ENCODE results near the gene LEUTX.

LEUTX gene

GRCh38 chr19:39737351-39737750 is 41.3 kb upstream of the LEUTX start:
- DNase-seq: no peak
- Histone ChIP-seq H3K36me3 (no peaks in the 10 kb centered on the region), H3K27me3 (no peaks in the 10 kb centered on the region), H3K4me3 (no peak overlapping the region), H3K4me1 (no peaks in the 10 kb centered on the region), H3K27ac (no peak overlapping the region), H3K9me3 (no peaks in the 10 kb centered on the region)
- TF ChIP-seq CTCF (IDR thresholded peaks at IDR 0.05): no peak
- intact Hi-C loops (cut with DNase I; ENCODE audit: low total_unique reads): no loop called here

- no peaks in the 10 kb centered on the region for H3K36me3 ChIP-seq
- no peaks in the 10 kb centered on the region for H3K27me3 ChIP-seq
- no peaks in the 10 kb centered on the region for H3K4me1 ChIP-seq
- H3K27ac ChIP-seq: no peak within 1 kb of the TSS
- no peaks in the 10 kb centered on the region for H3K9me3 ChIP-seq
- H3K4me3 ChIP-seq: no peak within 1 kb of the TSS
- intact Hi-C loops (cut with DNase I; ENCODE audit: low total_unique reads): no loop called here
- TF ChIP-seq CTCF (IDR thresholded peaks at IDR 0.05): no peak
- DNase-seq: no peak
Observed at GRCh38 chr19:39737891-39738290, 40.8 kb upstream of the LEUTX start, which contains the start of gene CLC. Gene CLC (minus strand): TSS chr19:39738029. CDS start chr19:39737952, 77 bp downstream.

- TF ChIP-seq CTCF (IDR thresholded peaks at IDR 0.05): no peak
- no peak for DNase-seq
- intact Hi-C loops (cut with DNase I; ENCODE audit: low total_unique reads): no loop called here
- no peak overlapping the region for H3K4me3 ChIP-seq
- H3K9me3 ChIP-seq: no peaks in the 10 kb centered on the region
- no peaks in the 10 kb centered on the region for H3K4me1 ChIP-seq
- H3K27me3 ChIP-seq: no peaks in the 10 kb centered on the region
- no peak overlapping the region for H3K27ac ChIP-seq
- no peaks in the 10 kb centered on the region for H3K36me3 ChIP-seq
Observed at GRCh38 chr19:39738814-39739213, 39.8 kb upstream of the LEUTX start.

GRCh38 chr19:39740395-39740794 is 38.3 kb upstream of the LEUTX start:
- intact Hi-C loops (cut with DNase I; ENCODE audit: low total_unique reads): no loop called here
- H3K27ac ChIP-seq: no peak overlapping the region

GRCh38 chr19:39745643-39746042 is 33.0 kb upstream of the LEUTX start:
- H3K9me3 ChIP-seq: no peaks in the 10 kb centered on the region
- H3K27ac ChIP-seq: no peak overlapping the region
- no peaks in the 10 kb centered on the region for H3K27me3 ChIP-seq
- TF ChIP-seq CTCF (IDR thresholded peaks at IDR 0.05): no peak
- H3K4me3 ChIP-seq: no peak overlapping the region
- no peaks in the 10 kb centered on the region for H3K4me1 ChIP-seq
- DNase-seq: no peak
- no peaks in the 10 kb centered on the region for H3K36me3 ChIP-seq
- intact Hi-C loops (cut with DNase I; ENCODE audit: low total_unique reads): no loop called here

More at GRCh38 chr19:39740395-39740794, 38.3 kb upstream of the LEUTX start:
- no peaks in the 10 kb centered on the region for H3K4me1 ChIP-seq
- no peaks in the 10 kb centered on the region for H3K27me3 ChIP-seq
- no peaks in the 10 kb centered on the region for H3K36me3 ChIP-seq
- no peak for DNase-seq
- H3K9me3 ChIP-seq: no peaks in the 10 kb centered on the region
- TF ChIP-seq CTCF (IDR thresholded peaks at IDR 0.05): no peak
- no peak overlapping the region for H3K4me3 ChIP-seq

All from tibial artery (tissue), 4 donors.